Uterus (tissue), 4 donors: ENCODE results near the gene OR2AE1. TPM values are rescaled to one million over a fixed set of nuclear protein-coding genes. Genes with fewer than 3 reads are reported as not detected.

Experiments
- DNase-seq, 2 donors: peaks; one replicate each; pipeline ENCODE4 v3.0.0-alpha.2; 2019 to 2020
- H3K27ac ChIP-seq, 2 donors: fragments of 200-600 bp; sonication (generic); 1 replicate in 1 of 2; 2 replicates in 1 of 2; pipeline ENCODE4 v1.5.1; 2016 to 2018
- H3K27me3 ChIP-seq, 2 donors: fragments of 200-600 bp; sonication (generic); one replicate each; pipeline ENCODE4 v1.5.1; 2018 to 2019; ENCODE audit warnings: control low read depth in 1 of 2
- H3K36me3 ChIP-seq, 2 donors: fragments of 200-600 bp; sonication (generic); one replicate each; pipeline ENCODE4 v1.5.1; 2019; ENCODE audit warnings: control low read depth in 1 of 2
- H3K4me1 ChIP-seq, 2 donors: fragments of 200-600 bp; sonication (generic); one replicate each; pipeline ENCODE4 v1.5.1; 2018 to 2019; ENCODE audit warnings: control low read depth in 1 of 2
- H3K4me3 ChIP-seq, 2 donors: fragments of 200-600 bp; sonication (generic); 1 replicate in 1 of 2; 2 replicates in 1 of 2; pipeline ENCODE4 v1.5.1; 2018 to 2019; ENCODE audit warnings: mild to moderate bottlenecking in 1 of 2
- H3K9me3 ChIP-seq, 2 donors: fragments of 200-600 bp; sonication (generic); one replicate each; pipeline ENCODE4 v1.5.1; 2019; ENCODE audit warnings: control low read depth in 1 of 2
- CTCF ChIP-seq, 4 experiments: fragments of 200-600 bp in 2 of 4; fragments of 450-650 bp in 2 of 4; sonication (generic) in 2 of 4; IDR thresholded peaks; one replicate each; pipeline ENCODE4 v1.5.1; 2016 to 2019; ENCODE audit warnings: antibody characterized with exemption in 4 of 4, mild to moderate bottlenecking in 2 of 4, moderate library complexity in 1 of 4
- POLR2A ChIP-seq, 2 donors: fragments of 450-650 bp; IDR thresholded peaks; one replicate each; pipeline ENCODE4 v1.6.1; 2016; ENCODE audit warnings: antibody characterized with exemption in 2 of 2, mild to moderate bottlenecking in 1 of 2, moderate library complexity in 1 of 2
- intact Hi-C: fragments of 100-400 bp; cut with DNase I; formaldehyde crosslinking; loops from one replicate; pipeline ENCODE4 v1.15.1; 2023; ENCODE audit warnings: low total_unique reads
- total RNA-seq, 4 donors: library from RNA; depleted of rRNA in 3 of 4; stranded (reverse); fragments of >200 nt in 3 of 4; gene quantifications; one replicate each; pipeline versions ENCODE4 v1.1.0 to v1.2.4, GENCODE V29; 2014 to 2023
- donor health status: DM: yes; HTN: yes; CAD: no.

Gene OR2AE1
- total RNA-seq, 4 donors from 2014 or later, result not detected

GRCh38 chr7:99918959-99919813, 42.4 kb upstream of the OR2AE1 start, which contains the start of gene TRIM4:
TRIM4 (minus strand) TSS chr7:99919530; CDS start chr7:99919401, 129 bp downstream.
- Histone ChIP-seq H3K27me3 (no peaks in the 10 kb centered on the region), H3K4me1 (peaks cover 6 to 13% of the 10 kb centered on the region in 2 donors), H3K9me3 (no peaks in the 10 kb centered on the region), H3K27ac (peak within 1 kb of the TSS; percentile 82 to 92), H3K4me3 (peak within 1 kb of the TSS; percentile 59 to 96), H3K36me3 (no peaks in the 10 kb centered on the region)
- intact Hi-C loops, result no loop called here
- DNase-seq, result peak; percentile 90
- TF ChIP-seq CTCF (IDR thresholded peaks at IDR 0.05) (no peak), POLR2A (IDR thresholded peaks at IDR 0.05) (peak; percentile 60 to 78)

GRCh38 chr7:99910976-99911375, 34.1 kb upstream of the OR2AE1 start:
- TF ChIP-seq POLR2A (IDR thresholded peaks at IDR 0.05) (no peak), CTCF (IDR thresholded peaks at IDR 0.05) (no peak)
- H3K36me3 ChIP-seq, result no peaks in the 10 kb centered on the region

GRCh38 chr7:99901581-99901980, 24.7 kb upstream of the OR2AE1 start:
- DNase-seq, result no peak
- H3K9me3 ChIP-seq, result no peaks in the 10 kb centered on the region
- no peak overlapping the region for H3K27ac ChIP-seq
- TF ChIP-seq CTCF (IDR thresholded peaks at IDR 0.05) (no peak), POLR2A (IDR thresholded peaks at IDR 0.05) (no peak)
- no peaks in the 10 kb centered on the region for H3K4me1 ChIP-seq
- H3K4me3 ChIP-seq, result no peak overlapping the region
- intact Hi-C loops, result no loop called here
- H3K36me3 ChIP-seq, result no peaks in the 10 kb centered on the region
- no peaks in the 10 kb centered on the region for H3K27me3 ChIP-seq

More at GRCh38 chr7:99910976-99911375, 34.1 kb upstream of the OR2AE1 start:
- Histone ChIP-seq H3K4me3 (no peak overlapping the region), H3K9me3 (no peaks in the 10 kb centered on the region), H3K4me1 (no peaks in the 10 kb centered on the region), H3K27me3 (no peaks in the 10 kb centered on the region), H3K27ac (no peak overlapping the region)
- DNase-seq, result no peak
- intact Hi-C loops, result no loop called here

- H3K4me1 ChIP-seq, result no peaks in the 10 kb centered on the region
- no peak for DNase-seq
- no peak overlapping the region for H3K4me3 ChIP-seq
- no peaks in the 10 kb centered on the region for H3K9me3 ChIP-seq
- H3K27me3 ChIP-seq, result no peaks in the 10 kb centered on the region
- no peak overlapping the region for H3K27ac ChIP-seq
- H3K36me3 ChIP-seq, result no peaks in the 10 kb centered on the region
- TF ChIP-seq CTCF (IDR thresholded peaks at IDR 0.05) (no peak), POLR2A (IDR thresholded peaks at IDR 0.05) (no peak)
- intact Hi-C loops, result no loop called here
Measured at GRCh38 chr7:99899830-99900519, 23.1 kb upstream of the OR2AE1 start.

- Histone ChIP-seq H3K27ac (no peak overlapping the region), H3K36me3 (no peaks in the 10 kb centered on the region), H3K9me3 (no peaks in the 10 kb centered on the region), H3K27me3 (no peaks in the 10 kb centered on the region), H3K4me3 (no peak overlapping the region), H3K4me1 (no peaks in the 10 kb centered on the region)
- TF ChIP-seq CTCF (IDR thresholded peaks at IDR 0.05) (no peak), POLR2A (IDR thresholded peaks at IDR 0.05) (no peak)
- intact Hi-C loops, result no loop called here
- DNase-seq, result no peak
Measured at GRCh38 chr7:99898836-99899235, 22.0 kb upstream of the OR2AE1 start.
